T47D (cell line): ENCODE measurements around the gene ZNF654.

ENCODE experiments used
- DNase-seq, 2 experiments: peaks; one replicate each; pipeline versions ENCODE4 v3.0.0 to v3.0.0-alpha.2; 2011 to 2012; ENCODE audit warnings: low read depth in 1 of 2, low spot score in 1 of 2
- JUND ChIP-seq: IDR thresholded peaks from 2 replicates; pipeline ENCODE4 v1.6.1; 2012; ENCODE audit warnings: low read depth
- in situ Hi-C: cut with HindIII; loops from 2 replicates; pipeline ENCODE4 v1.10.0; 2016; ENCODE audit warnings: low sequenced_read_pairs, low pct_unique_long_range_greater_than_20kb

ZNF654 gene

DNA sequence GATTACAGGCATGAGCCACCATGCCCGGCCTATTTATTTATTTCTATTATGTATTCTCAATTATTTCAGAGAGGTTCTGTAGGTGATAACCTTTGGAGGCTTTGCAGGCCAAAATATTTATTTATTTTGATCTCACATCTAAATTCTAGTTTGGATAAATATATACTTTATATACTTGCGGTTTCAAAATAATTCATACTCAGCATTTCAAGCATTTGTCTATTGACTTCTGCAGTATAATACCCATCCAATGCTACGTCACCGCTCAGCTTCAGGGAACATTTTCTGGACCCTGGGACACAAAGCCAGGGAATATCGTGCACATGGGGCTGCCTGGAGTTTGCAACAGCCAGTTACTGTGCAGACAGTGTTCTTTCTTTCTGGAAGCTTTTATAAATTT lies 22.8 kb upstream of the ZNF654 start:
- DNase-seq, result no peak
- TF ChIP-seq JUND, result no peak

GRCh38 chr3:88038566-88038965 lies 20.5 kb upstream of the ZNF654 start:
- no peak for TF ChIP-seq JUND
- DNase-seq, result no peak
- in situ Hi-C loops, result no loop called here

More for the DNA sequence above, 22.8 kb upstream of the ZNF654 start:
- in situ Hi-C loops, result no loop called here

GRCh38 chr3:88040529-88040928 lies 18.5 kb upstream of the ZNF654 start:
- TF ChIP-seq JUND, result no peak
- in situ Hi-C loops, result no loop called here
- DNase-seq, result no peak

- DNase-seq, result no peak
- in situ Hi-C loops, result no loop called here
- TF ChIP-seq JUND, result no peak
Measured at GRCh38 chr3:88041005-88041404, 18.1 kb upstream of the ZNF654 start.

- no peak for TF ChIP-seq JUND
- in situ Hi-C loops, result no loop called here
- no peak for DNase-seq
Measured at GRCh38 chr3:88044411-88044810, 14.6 kb upstream of the ZNF654 start.

GRCh38 chr3:88046766-88047165 lies 12.3 kb upstream of the ZNF654 start:
- in situ Hi-C loops, result no loop called here
- no peak for DNase-seq
- no peak for TF ChIP-seq JUND

GRCh38 chr3:88057630-88058305 lies 1.3 kb upstream of the ZNF654 start:
- TF ChIP-seq JUND, result no peak
- in situ Hi-C loops, result no loop called here
- DNase-seq, result peak in 1 of 2 experiments; percentile 24

- TF ChIP-seq JUND, result no peak
- DNase-seq, result no peak
- in situ Hi-C loops, result no loop called here
Measured at GRCh38 chr3:88058306-88058580, 812 bp upstream of the ZNF654 start.

GRCh38 chr3:88059380-88060170 lies 520 bp downstream of the ZNF654 start:
- peak in 1 of 2 experiments; percentile 3 for DNase-seq
- in situ Hi-C loops, result no loop called here
- no peak for TF ChIP-seq JUND

DNA sequence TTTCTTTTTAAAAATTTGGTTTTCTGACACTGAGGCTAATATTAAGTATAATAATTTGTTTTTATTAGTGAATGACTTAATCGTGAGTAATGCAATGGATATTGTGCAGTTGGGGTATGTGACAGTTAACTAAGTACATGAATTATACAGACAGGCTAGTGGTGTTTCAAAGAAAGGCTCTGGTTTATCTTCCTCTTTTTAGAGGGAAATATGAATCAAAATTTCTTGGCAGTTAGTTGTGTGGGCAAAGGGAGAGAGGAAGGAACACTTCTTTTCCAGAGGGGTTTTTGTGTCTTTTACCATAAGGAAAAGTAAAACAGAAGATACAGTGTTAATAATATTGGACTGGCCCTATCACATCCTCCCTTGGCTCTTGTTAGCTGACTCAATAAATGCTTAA lies 2.7 kb downstream of the ZNF654 start:
- DNase-seq, result no peak
- no peak for TF ChIP-seq JUND
- in situ Hi-C loops, result no loop called here

GRCh38 chr3:88075072-88075471 lies 16.0 kb downstream of the ZNF654 start:
- no peak for DNase-seq
- TF ChIP-seq JUND, result no peak
- in situ Hi-C loops, result no loop called here

DNA sequence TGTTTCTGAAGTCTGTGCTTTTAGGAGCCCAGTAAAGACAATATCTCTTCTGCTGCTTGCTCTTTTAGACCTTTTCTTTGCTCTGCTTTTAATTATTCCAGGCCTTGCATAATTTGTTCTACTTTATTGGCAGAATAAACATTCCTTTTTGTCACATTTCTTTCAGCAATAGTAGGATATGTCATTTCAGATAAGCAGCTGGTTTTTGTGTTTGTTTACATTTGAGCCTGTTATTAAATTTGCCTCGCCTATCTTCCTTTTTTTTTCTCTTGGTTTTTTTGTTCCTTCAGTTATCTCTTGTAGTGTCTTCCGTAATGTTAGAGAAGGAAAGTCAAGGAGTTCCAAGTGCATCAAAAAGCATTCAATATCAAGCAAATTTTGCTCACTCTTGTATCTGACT lies 16.4 kb downstream of the ZNF654 start:
- no peak for DNase-seq
- TF ChIP-seq JUND, result no peak
- in situ Hi-C loops, result no loop called here

DNA sequence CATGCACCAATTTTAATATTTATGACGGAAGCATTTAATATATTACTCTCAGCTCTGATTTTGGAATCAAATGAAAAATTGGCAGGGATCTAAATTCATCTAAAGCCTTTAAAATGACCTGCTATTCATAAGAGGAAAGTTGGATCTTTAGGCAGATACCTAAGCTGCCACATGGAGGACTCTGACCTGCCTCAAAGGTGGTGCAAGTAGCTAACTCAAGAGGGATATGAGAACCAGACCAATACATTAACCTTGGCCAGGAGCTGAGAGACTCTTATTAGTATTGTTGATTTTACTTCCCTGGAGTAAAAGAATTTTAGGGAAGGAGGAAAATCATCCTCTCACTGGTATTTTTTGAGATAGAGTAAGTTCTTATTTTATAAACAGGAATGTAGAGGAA lies 17.7 kb downstream of the ZNF654 start:
- DNase-seq, result no peak
- no peak for TF ChIP-seq JUND
- in situ Hi-C loops, result no loop called here
